Measurements from ENCODE around the gene HOXA10. TPM values are rescaled to one million over a fixed set of nuclear protein-coding genes. Genes with fewer than 3 reads are reported as not detected.
A peak's percentile ranks its signal among the peaks of the same experiment; 100 is the strongest.

HOXA10 gene
- total and polyA plus RNA-seq, 5 donors, result not detected

DNA sequence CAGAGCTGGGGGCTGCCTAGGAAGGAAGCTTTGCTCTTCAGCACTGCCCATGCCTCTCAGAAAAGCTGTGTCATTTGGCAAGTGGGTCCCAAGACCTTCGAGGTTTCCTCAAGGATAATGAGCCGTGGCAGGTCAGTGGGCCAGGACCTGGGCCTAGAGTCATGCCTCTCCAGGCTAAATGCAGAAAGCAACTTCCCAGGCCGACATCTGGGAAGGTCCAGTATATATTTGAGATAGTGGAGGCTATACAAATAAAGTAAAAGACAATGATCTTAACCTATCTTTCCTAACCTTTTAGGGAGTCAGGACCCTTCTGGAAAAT lies 2.4 kb upstream of the HOXA10 start:
- peak in 1 of 3 donors; percentile 14 for DNase-seq
- no peak for ATAC-seq
- no peaks in the 10 kb centered on the region for H3K9me3 ChIP-seq (ENCODE audit: control insufficient read depth, low read length)
- no peak overlapping the region for H3K4me3 ChIP-seq (ENCODE audit: low read length)
- no peaks in the 10 kb centered on the region for H3K4me1 ChIP-seq (ENCODE audit: control insufficient read depth, insufficient read depth, low read length)
- H3K27me3 ChIP-seq (ENCODE audit: control insufficient read depth, insufficient read depth), result peaks cover 5% of the 10 kb centered on the region
- intact Hi-C loops (cut with DNase I), result no loop called here
- 76% methylated on average over 3 of the region's 3 CpGs for WGBS
- no peak overlapping the region for H3K27ac ChIP-seq (ENCODE audit: low read length)

DNA sequence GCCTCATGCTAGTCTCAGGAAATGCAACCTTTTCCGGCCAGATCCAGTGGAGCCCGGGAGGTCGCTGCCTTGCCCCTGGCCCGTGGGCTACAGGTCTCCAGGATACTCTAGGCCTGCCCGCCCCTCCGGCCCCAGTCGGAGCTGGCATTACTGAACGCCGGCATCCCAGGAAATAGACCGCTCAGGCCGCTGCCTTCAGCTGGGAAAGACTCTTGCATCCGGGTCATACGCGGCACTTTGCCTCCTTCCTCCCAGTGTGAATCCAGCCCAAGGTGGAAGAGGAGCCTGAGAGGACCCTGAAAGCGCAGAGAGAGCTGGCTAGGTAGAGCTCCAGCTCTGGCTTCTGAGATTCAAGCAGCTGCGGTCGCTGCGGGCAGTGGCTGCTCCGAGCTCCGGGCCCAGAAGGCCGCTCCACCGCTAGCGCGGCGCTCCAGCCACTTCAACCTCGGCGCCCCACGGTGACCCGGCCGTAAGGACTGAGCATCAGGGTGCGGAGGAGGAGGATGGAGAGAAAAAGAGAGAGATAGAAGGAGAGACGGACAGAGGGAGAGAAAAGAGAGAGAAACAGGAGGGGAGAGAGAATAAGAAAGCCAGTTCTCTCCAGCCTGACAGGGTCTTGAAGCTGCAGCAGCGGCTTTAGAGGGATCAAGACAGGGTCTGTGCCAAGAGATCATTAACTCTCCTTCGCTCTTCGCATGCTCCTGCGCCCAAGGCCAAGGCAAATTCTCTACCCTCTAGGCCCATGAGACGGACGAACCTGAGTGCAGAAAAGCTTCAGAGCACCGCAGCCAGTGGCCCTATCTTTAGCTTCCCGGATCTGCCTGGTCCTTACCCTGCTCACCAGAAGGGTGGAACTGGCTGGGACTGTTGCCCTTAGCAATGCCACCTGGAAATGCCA lies 1.8 kb upstream of the HOXA10 start:
- peak in 2 of 3 donors; percentile 18 to 53 for DNase-seq
- Histone ChIP-seq H3K27me3 (ENCODE audit: control insufficient read depth, insufficient read depth) (peaks cover 5% of the 10 kb centered on the region), H3K4me1 (ENCODE audit: control insufficient read depth, insufficient read depth, low read length) (no peaks in the 10 kb centered on the region)

DNA sequence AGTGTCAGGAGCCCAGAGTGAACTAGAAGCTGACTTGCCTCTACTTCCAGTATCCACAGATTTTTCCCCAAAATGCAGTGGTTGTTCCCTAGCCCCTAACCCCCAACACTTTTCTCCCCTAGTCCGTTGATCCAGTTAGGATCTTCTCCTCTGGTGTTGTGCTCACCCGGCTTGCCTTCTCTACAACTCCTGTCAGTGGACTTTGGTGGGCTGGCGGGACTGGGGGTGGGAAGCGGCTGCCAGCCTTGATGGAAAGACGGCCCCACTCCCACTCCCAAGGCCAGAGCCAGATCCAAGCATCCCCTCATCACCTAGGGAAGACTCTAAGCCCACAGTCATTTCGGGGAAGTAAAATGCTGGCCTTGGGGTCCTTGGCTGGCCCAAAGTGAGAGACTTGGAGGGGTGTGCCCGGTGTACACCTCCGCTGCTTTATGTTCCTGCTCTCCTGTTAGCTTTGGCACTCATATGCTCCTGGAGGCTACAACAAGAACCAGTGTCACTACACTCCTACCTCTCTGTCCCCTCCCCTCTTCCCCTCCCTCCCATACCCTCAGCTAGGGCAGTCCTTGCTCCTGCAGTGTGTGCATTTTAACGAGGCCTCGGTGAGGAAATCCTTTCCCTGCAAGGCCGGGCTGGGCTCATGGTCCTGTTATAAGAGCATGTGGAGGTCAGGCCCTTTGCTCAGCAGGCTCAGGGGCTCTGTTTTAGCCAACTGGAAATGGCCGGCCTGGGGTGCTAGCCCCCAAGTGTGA lies 930 bp upstream of the HOXA10 start:
- DNase-seq, result peak in 2 of 3 donors; percentile 3 to 29
- Histone ChIP-seq H3K27ac (ENCODE audit: low read length) (no peak overlapping the region), H3K9me3 (ENCODE audit: control insufficient read depth, low read length) (no peaks in the 10 kb centered on the region), H3K4me1 (ENCODE audit: control insufficient read depth, insufficient read depth, low read length) (no peaks in the 10 kb centered on the region), H3K4me3 (ENCODE audit: low read length) (no peak overlapping the region), H3K27me3 (ENCODE audit: control insufficient read depth, insufficient read depth) (peaks cover 5% of the 10 kb centered on the region)
- intact Hi-C loops (cut with DNase I), result no loop called here
- peak in 1 of 2 donors; percentile 30 for ATAC-seq
- 49% methylated on average over 12 of the region's 12 CpGs for WGBS

More for the DNA sequence above, 1.8 kb upstream of the HOXA10 start:
- Histone ChIP-seq H3K9me3 (ENCODE audit: control insufficient read depth, low read length) (no peaks in the 10 kb centered on the region), H3K27ac (ENCODE audit: low read length) (no peak overlapping the region), H3K4me3 (ENCODE audit: low read length) (no peak overlapping the region)
- 52% methylated on average over 40 of the region's 40 CpGs for WGBS
- ATAC-seq, result no peak
- intact Hi-C loops (cut with DNase I), result no loop called here

DNA sequence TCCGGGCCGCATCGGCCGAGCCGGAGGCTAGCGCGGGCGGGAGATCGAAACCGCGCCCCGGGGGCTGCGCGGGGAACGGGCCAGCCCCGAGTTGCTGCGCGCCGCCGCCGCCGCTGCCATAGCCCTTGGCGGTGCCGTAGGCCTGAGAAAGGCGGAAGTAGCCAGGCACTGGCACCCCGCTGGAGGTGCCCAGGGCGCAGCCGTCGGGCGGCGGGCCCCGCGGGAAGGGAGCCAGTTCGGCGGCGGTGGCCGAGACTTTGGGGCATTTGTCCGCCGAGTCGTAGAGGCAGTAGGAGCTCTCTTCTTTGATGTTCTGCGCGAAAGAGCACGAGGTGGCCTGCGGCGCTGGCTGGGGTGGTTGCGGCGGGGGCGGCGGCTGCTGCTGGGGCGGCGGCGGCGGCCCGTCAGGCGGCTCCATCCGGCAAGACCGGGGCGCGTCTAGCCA lies 587 bp downstream of the HOXA10 start:
- Histone ChIP-seq H3K4me1 (ENCODE audit: control insufficient read depth, insufficient read depth, low read length) (no peaks in the 10 kb centered on the region), H3K4me3 (ENCODE audit: low read length) (peak overlapping the region; percentile 29), H3K9me3 (ENCODE audit: control insufficient read depth, low read length) (no peaks in the 10 kb centered on the region), H3K27ac (ENCODE audit: low read length) (no peak overlapping the region), H3K27me3 (ENCODE audit: control insufficient read depth, insufficient read depth) (peaks cover 5% of the 10 kb centered on the region)
- intact Hi-C loops (cut with DNase I), result no loop called here
- 1% methylated on average over 59 of the region's 59 CpGs for WGBS
- DNase-seq, result peak in 2 of 3 donors; percentile 62 to 67
- ATAC-seq, result no peak

DNA sequence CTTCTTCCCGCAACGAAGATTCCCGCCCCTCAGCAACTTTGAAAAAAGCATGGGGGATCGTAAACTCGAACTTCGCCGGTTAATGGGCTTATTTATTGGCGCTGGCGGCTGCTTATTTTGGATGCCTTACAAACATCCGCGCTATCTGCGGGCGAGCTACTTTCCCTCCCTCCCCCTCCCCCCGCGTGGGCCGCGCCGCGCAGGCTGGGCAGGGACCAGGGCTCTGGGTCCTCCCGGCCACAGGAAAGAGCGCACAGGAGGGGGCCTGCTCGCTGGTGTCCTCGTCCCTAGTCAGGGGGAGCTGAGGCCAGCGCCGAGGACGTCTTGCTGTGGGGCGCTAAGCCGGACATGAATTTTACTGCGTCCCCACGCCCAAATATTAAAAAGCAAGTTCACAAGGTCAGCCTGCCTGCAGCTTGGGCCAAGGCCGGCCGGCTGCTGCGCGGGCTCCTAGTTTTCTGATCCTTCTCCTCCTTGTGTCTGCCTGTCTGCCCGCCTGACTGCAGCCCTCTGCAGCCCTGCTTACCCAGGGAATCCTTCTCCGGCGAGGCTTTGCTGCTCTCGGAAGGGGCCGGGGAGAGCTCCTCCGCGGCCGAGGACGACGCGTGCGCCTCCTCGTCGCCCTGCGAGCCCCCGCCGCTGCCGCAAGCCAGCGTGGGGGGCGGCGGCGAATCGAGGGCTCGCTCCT lies 1.2 kb downstream of the HOXA10 start:
- WGBS, result 2% methylated on average over 58 of the region's 58 CpGs
- no peak overlapping the region for H3K27ac ChIP-seq (ENCODE audit: low read length)

DNA sequence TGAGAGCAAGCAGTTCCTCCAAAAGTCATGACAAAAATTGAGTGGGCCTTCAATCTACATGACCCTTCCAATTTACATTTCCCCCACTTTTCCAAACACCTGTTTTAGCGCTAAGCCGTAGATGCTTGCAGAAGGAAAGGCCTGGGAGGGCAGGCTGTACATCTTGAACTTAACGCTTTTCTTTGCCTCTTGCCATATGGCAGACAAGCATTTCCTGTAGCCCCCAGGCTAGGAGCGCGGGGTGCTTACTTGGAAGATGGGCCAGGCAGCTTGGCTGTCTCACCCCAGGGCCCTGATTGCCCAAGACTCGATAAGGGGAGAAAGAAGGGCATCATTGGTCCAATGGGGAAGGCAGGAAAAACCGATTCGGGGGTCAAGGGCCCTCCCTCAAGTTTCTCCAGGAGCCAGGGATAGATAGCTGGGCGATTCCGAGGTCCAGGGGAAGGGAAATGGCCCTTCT lies 1.8 kb downstream of the HOXA10 start:
- Histone ChIP-seq H3K4me1 (ENCODE audit: control insufficient read depth, insufficient read depth, low read length) (no peaks in the 10 kb centered on the region), H3K9me3 (ENCODE audit: control insufficient read depth, low read length) (no peaks in the 10 kb centered on the region), H3K27me3 (ENCODE audit: control insufficient read depth, insufficient read depth) (no peaks in the 10 kb centered on the region), H3K27ac (ENCODE audit: low read length) (no peak overlapping the region), H3K4me3 (ENCODE audit: low read length) (no peak overlapping the region)
- DNase-seq (peak in 2 of 3 donors; percentile 4 to 11), ATAC-seq (no peak)
- WGBS, result 10% methylated on average over 10 of the region's 10 CpGs
- intact Hi-C loops (cut with DNase I), result no loop called here

More for the DNA sequence above, 1.2 kb downstream of the HOXA10 start:
- peak in 2 of 3 donors; percentile 50 to 64 for DNase-seq
- intact Hi-C loops (cut with DNase I), result no loop called here
- Histone ChIP-seq H3K9me3 (ENCODE audit: control insufficient read depth, low read length) (no peaks in the 10 kb centered on the region), H3K4me3 (ENCODE audit: low read length) (peak overlapping the region; percentile 29), H3K27me3 (ENCODE audit: control insufficient read depth, insufficient read depth) (peaks cover 5% of the 10 kb centered on the region), H3K4me1 (ENCODE audit: control insufficient read depth, insufficient read depth, low read length) (no peaks in the 10 kb centered on the region)
- peak in 1 of 2 donors; percentile 29 for ATAC-seq

DNA sequence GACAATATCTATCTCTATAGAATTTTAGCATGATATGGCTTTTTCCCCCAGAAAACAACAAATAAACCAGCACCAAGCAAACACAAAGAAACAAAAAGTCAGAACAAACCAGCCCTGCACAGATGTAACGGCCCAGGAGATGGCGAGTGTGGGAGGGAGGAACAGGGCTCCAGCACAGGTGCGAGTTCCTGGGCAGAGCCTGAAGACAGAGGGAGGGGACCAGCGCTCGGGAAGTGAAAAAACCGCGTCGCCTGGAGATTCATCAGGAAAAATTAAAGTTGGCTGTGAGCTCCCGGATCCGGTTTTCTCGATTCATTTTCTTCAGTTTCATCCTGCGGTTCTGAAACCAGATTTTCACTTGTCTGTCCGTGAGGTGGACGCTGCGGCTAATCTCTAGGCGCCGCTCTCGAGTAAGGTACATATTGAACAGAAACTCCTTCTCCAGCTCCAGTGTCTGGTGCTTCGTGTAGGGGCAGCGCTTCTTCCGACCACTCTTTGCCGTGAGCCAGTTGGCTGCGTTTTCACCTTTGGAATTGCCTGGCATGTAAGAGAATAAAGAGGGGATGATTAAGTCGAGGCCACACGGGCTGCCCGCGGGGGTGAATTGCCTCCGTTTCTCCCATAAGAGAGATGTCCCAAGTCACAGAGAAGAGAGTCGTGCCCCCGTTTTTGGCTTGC lies 2.3 kb downstream of the HOXA10 start:
- no peak overlapping the region for H3K4me3 ChIP-seq (ENCODE audit: low read length)
- intact Hi-C loops (cut with DNase I), result no loop called here
- WGBS, result 8% methylated on average over 30 of the region's 30 CpGs
- no peaks in the 10 kb centered on the region for H3K27me3 ChIP-seq (ENCODE audit: control insufficient read depth, insufficient read depth)
- no peaks in the 10 kb centered on the region for H3K4me1 ChIP-seq (ENCODE audit: control insufficient read depth, insufficient read depth, low read length)
- ATAC-seq (no peak), DNase-seq (peak in 2 of 3 donors; percentile 8 to 46)
- H3K27ac ChIP-seq (ENCODE audit: low read length), result no peak overlapping the region
- no peaks in the 10 kb centered on the region for H3K9me3 ChIP-seq (ENCODE audit: control insufficient read depth, low read length)

DNA sequence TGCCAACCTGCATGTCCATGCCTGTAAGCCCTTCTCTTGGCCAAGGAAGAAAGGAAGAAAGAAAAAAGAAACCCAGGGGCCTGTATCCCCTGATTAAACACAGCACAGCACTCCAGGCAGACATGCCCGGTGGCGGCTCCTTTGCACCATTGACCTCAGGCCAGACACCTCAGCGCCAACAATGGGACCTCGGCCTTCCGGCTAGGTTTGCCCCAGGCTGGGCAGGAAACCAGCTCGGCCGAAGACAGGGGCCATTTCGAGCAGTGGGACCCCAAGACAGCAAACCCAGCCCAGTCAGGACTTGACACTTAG lies 2.8 kb downstream of the HOXA10 start:
- Histone ChIP-seq H3K9me3 (ENCODE audit: control insufficient read depth, low read length) (no peaks in the 10 kb centered on the region), H3K4me1 (ENCODE audit: control insufficient read depth, insufficient read depth, low read length) (no peaks in the 10 kb centered on the region), H3K4me3 (ENCODE audit: low read length) (no peak overlapping the region), H3K27ac (ENCODE audit: low read length) (no peak overlapping the region), H3K27me3 (ENCODE audit: control insufficient read depth, insufficient read depth) (no peaks in the 10 kb centered on the region)
- WGBS, result 10% methylated on average over 8 of the region's 8 CpGs
- DNase-seq, result peak in 2 of 3 donors; percentile 33
- ATAC-seq, result no peak
- intact Hi-C loops (cut with DNase I), result no loop called here

DNA sequence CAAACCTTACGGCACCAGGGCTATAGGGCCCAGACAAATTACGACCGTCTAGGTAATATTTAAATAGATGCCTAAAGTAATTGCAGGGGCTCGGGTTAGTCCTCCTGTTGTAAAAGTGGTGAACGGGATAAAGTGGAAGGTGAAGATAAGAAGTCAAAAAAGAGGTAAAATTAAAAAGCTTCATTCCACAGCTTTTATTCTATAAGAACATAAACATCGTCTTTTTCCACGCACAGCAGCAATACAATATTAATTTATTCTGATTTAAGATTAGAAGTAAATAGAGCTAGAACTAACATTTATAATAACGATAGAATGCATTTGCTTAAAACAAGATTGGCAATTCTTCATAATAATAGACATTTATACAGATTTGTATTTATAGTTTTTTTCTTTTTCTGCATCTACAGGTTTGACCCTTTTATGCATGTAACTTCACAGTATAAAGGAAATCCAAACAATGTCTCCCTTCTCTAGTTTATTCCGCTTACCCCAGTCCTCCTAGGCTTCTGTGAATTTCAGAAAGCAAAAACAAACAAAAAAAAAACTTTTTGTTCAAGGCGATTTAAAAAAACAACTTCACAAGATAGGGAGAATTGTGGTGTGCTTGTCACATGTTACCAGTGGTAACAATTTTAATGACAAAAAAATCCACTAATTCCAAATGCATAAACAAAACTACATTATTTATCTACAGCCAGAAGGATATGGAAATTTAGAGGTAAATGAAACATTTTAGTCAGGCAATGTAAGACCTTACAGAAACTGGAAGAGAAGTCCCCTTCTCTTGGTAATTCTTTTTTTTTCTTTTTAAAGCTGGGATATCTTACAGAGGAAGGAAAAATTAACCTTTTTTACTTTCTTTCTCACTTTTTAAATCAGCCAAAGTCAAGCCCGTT lies 3.4 kb downstream of the HOXA10 start:
- Histone ChIP-seq H3K9me3 (ENCODE audit: control insufficient read depth, low read length) (no peaks in the 10 kb centered on the region), H3K4me3 (ENCODE audit: low read length) (no peak overlapping the region), H3K4me1 (ENCODE audit: control insufficient read depth, insufficient read depth, low read length) (no peaks in the 10 kb centered on the region), H3K27me3 (ENCODE audit: control insufficient read depth, insufficient read depth) (no peaks in the 10 kb centered on the region), H3K27ac (ENCODE audit: low read length) (no peak overlapping the region)
- WGBS, result 18% methylated on average over 11 of the region's 11 CpGs
- ATAC-seq (no peak), DNase-seq (no peak)
- intact Hi-C loops (cut with DNase I), result no loop called here

All from right cardiac atrium (tissue), 5 donors.